Measurements from ENCODE around the gene COX7C.
A peak's percentile ranks its signal among the peaks of the same experiment; 100 is the strongest.
"Not testable (repeated sequence)": the region's sequence is repeated elsewhere in the genome, so short reads cannot be mapped to it uniquely, and the experiment has no call there.

The COX7C gene

GRCh38 chr5:86617756-86618576 is at the start of gene COX7C:
TSS of gene COX7C (plus strand) at chr5:86617941. CDS start at chr5:86618056, 115 bp downstream.
- DNase-seq, result peak; percentile 86 to 89

GRCh38 chr5:86569522-86570426 is 48.0 kb upstream of the COX7C start:
- not testable (repeated sequence) for DNase-seq

- DNase-seq, result no peak
Observed at GRCh38 chr5:86570427-86571083, 47.2 kb upstream of the COX7C start.

- not testable (repeated sequence) for DNase-seq
Observed at GRCh38 chr5:86571109-86571508, 46.6 kb upstream of the COX7C start.

- DNase-seq, result no peak
Observed at GRCh38 chr5:86572825-86573517, 44.8 kb upstream of the COX7C start.

GRCh38 chr5:86579502-86579901 is 38.2 kb upstream of the COX7C start:
- DNase-seq, result no peak

GRCh38 chr5:86596476-86596875 is 21.3 kb upstream of the COX7C start:
- no peak for DNase-seq

- DNase-seq, result no peak
Observed at GRCh38 chr5:86605881-86606280, 11.9 kb upstream of the COX7C start.

GRCh38 chr5:86613455-86613854 is 4.3 kb upstream of the COX7C start:
- no peak for DNase-seq

GRCh38 chr5:86617309-86617755 is 409 bp upstream of the COX7C start:
- DNase-seq, result no peak

- DNase-seq, result no peak
Observed at GRCh38 chr5:86623785-86624483, 6.2 kb downstream of the COX7C start.

GRCh38 chr5:86625148-86625547 is 7.4 kb downstream of the COX7C start:
- DNase-seq, result no peak

GRCh38 chr5:86626149-86626548 is 8.4 kb downstream of the COX7C start:
- no peak for DNase-seq

- no peak for DNase-seq
Observed at GRCh38 chr5:86631165-86631564, 13.4 kb downstream of the COX7C start.

- no peak for DNase-seq
Observed at GRCh38 chr5:86640998-86641397, 23.3 kb downstream of the COX7C start.

GRCh38 chr5:86644843-86645242 is 27.1 kb downstream of the COX7C start:
- no peak for DNase-seq

- no peak for DNase-seq
Observed at GRCh38 chr5:86645885-86646284, 28.1 kb downstream of the COX7C start.

GRCh38 chr5:86646671-86647070 is 28.9 kb downstream of the COX7C start:
- DNase-seq, result no peak

- no peak for DNase-seq
Observed at GRCh38 chr5:86649832-86650505, 32.2 kb downstream of the COX7C start.

- not testable (repeated sequence) for DNase-seq
Observed at GRCh38 chr5:86660771-86661170, 43.0 kb downstream of the COX7C start.

- DNase-seq, result no peak
Observed at GRCh38 chr5:86664173-86664572, 46.4 kb downstream of the COX7C start.

Data from NCI-H1930 (cell line).